Mammary epithelial cell (primary cell): ENCODE measurements around the gene PRLH.

Experiments
- EZH2 ChIP-seq: IDR thresholded peaks from 2 replicates; pipeline ENCODE4 v1.6.1; 2012; ENCODE audit warnings: low read length, inconsistent platforms, borderline replicate concordance
- TF ChIP-seq, protein P1 (sequence below), 2 donors: IDR thresholded peaks in 1 of 2; conservative IDR thresholded peaks in 1 of 2; 2 replicates each; pipeline ENCODE4 v1.5.1; 2011 to 2012; ENCODE audit warnings: inconsistent platforms in 2 of 2, low read length in 2 of 2, mild to moderate bottlenecking in 2 of 2, control low read depth in 1 of 2, low read depth in 1 of 2; ENCODE audit not compliant: insufficient read depth in 1 of 2; ENCODE audit errors: extremely low read depth in 1 of 2

DNA sequence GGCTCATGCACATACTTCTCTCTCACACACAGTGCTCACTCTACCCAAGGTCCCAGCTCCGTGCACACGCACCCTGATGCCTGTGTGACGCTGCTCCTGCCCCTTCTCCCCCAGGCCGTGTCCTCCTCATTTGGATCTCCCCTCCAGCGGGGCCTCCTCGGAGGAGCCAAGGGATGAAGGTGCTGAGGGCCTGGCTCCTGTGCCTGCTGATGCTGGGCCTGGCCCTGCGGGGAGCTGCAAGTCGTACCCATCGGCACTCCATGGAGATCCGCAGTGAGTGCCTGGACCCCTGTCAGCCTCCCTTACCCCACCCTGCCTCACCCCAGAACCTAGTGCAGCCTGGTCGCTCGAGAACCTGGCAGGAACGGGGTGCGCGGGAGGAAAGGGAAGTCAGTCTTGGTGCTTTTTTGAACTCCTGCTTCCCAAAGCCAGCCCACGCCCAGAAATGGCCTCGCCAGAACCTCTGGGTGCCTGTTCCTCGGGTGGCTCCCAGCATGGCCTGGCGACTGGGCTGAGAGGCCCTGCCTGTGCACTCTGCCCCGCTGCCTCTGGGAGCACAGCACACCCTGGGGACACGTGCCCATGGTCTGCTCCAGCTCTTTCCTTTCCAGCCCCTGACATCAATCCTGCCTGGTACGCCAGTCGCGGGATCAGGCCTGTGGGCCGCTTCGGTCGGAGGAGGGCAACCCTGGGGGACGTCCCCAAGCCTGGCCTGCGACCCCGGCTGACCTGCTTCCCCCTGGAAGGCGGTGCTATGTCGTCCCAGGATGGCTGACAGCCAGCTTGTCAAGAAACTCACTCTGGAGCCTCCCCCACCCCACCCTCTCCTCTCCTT is at the start of gene PRLH:
- TF ChIP-seq, protein P1, sequence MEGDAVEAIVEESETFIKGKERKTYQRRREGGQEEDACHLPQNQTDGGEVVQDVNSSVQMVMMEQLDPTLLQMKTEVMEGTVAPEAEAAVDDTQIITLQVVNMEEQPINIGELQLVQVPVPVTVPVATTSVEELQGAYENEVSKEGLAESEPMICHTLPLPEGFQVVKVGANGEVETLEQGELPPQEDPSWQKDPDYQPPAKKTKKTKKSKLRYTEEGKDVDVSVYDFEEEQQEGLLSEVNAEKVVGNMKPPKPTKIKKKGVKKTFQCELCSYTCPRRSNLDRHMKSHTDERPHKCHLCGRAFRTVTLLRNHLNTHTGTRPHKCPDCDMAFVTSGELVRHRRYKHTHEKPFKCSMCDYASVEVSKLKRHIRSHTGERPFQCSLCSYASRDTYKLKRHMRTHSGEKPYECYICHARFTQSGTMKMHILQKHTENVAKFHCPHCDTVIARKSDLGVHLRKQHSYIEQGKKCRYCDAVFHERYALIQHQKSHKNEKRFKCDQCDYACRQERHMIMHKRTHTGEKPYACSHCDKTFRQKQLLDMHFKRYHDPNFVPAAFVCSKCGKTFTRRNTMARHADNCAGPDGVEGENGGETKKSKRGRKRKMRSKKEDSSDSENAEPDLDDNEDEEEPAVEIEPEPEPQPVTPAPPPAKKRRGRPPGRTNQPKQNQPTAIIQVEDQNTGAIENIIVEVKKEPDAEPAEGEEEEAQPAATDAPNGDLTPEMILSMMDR (conservative IDR thresholded peaks at IDR 0.05 in 1 of 2, IDR thresholded peaks at IDR 0.05 in 1 of 2; ENCODE audit: extremely low read depth in 1 of 2, insufficient read depth in 1 of 2, low read depth in 1 of 2, low read length in 2 of 2) = no peak
- no peak for TF ChIP-seq EZH2
